ENCODE measurements around the gene ZCCHC18. TPM values are rescaled to one million over a fixed set of nuclear protein-coding genes. Genes with fewer than 3 reads are reported as not detected.
A peak's percentile ranks its signal among the peaks of the same experiment; 100 is the strongest.
"Not testable (repeated sequence)": the region's sequence is repeated elsewhere in the genome, so short reads cannot be mapped to it uniquely, and the experiment has no call there.

The ZCCHC18 gene
- 1.5 and 1.8 TPM in 2 replicates for total RNA-seq (2021)
- long read RNA-seq, partial matches to known transcripts = 0 of 10 reads
- long read RNA-seq, other reads (novel, unspliced or antisense) = 2 of 10 reads

- H2AK5ac ChIP-seq (ENCODE audit: insufficient read length, low read length) = no peak within 1 kb of the TSS
- peak; percentile 83 for DNase-seq
- no CpG with 5 or more reads among the region's 67 CpGs for WGBS (ENCODE audit: extremely low coverage, insufficient read length, low lambda C conversion rate)
- no peak within 1 kb of the TSS for H2BK5ac ChIP-seq (ENCODE audit: insufficient read length, low read length)
- peaks cover 9% of the 10 kb centered on the region for H3K27me3 Mint-ChIP-seq (ENCODE audit: low read depth)
- H2BK20ac ChIP-seq (ENCODE audit: low read depth, low read length, poor library complexity, severe bottlenecking) = no peak within 1 kb of the TSS
- H3K18ac ChIP-seq (ENCODE audit: insufficient read length, low read depth, low read length) = peak within 1 kb of the TSS; percentile 88
- no peak within 1 kb of the TSS for H4K91ac ChIP-seq (ENCODE audit: insufficient read length, low read depth, low read length)
- no peak within 1 kb of the TSS for H3K4ac ChIP-seq (ENCODE audit: low read depth, low read length)
- no peaks in the 10 kb centered on the region for H3K79me2 ChIP-seq (ENCODE audit: insufficient read depth, low read length)
- H4K20me1 ChIP-seq (ENCODE audit: control insufficient read depth, insufficient read depth, insufficient read length) = no peaks in the 10 kb centered on the region
- no peaks in the 10 kb centered on the region for H3K79me1 ChIP-seq (ENCODE audit: insufficient read depth, low read depth, low read length, poor library complexity, severe bottlenecking)
- peaks cover 13 to 20% of the 10 kb centered on the region in 2 experiments; a peak in 3 of 4 replicates for H3K4me1 Mint-ChIP-seq
- TF ChIP-seq, protein P1, sequence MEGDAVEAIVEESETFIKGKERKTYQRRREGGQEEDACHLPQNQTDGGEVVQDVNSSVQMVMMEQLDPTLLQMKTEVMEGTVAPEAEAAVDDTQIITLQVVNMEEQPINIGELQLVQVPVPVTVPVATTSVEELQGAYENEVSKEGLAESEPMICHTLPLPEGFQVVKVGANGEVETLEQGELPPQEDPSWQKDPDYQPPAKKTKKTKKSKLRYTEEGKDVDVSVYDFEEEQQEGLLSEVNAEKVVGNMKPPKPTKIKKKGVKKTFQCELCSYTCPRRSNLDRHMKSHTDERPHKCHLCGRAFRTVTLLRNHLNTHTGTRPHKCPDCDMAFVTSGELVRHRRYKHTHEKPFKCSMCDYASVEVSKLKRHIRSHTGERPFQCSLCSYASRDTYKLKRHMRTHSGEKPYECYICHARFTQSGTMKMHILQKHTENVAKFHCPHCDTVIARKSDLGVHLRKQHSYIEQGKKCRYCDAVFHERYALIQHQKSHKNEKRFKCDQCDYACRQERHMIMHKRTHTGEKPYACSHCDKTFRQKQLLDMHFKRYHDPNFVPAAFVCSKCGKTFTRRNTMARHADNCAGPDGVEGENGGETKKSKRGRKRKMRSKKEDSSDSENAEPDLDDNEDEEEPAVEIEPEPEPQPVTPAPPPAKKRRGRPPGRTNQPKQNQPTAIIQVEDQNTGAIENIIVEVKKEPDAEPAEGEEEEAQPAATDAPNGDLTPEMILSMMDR (conservative IDR thresholded peaks at IDR 0.05) = no peak
- H3K36me3 Mint-ChIP-seq (ENCODE audit: insufficient read depth in 1 of 3, low read depth in 3 of 3) = peaks cover 0 to 4% (median 0%) of the 10 kb centered on the region in 3 experiments; a peak in 3 of 7 replicates
- peak within 1 kb of the TSS; percentile 83 for H3K14ac ChIP-seq (ENCODE audit: insufficient read depth, low read length)
- peaks cover 6% of the 10 kb centered on the region for H3K9me3 ChIP-seq (ENCODE audit: control insufficient read depth, low read depth, low read length)
- no peak within 1 kb of the TSS for H2BK15ac ChIP-seq (ENCODE audit: low read depth, low read length)
- H4K8ac ChIP-seq (replicated peaks; ENCODE audit: insufficient read length, low read depth, low read length) = no peak within 1 kb of the TSS
- peak within 1 kb of the TSS; percentile 75 for H3K9ac ChIP-seq (ENCODE audit: extremely low read depth, insufficient read length, low read length)
- no peak within 1 kb of the TSS for H4K5ac ChIP-seq (ENCODE audit: insufficient read length, low read depth, low read length)
- peak within 1 kb of the TSS; percentile 80 to 97 for H3K4me3 Mint-ChIP-seq
- no peak within 1 kb of the TSS for H3T11ph ChIP-seq (ENCODE audit: low read length)
- peak within 1 kb of the TSS in 2 of 3 experiments; percentile 79 to 99; a peak in 5 of 7 replicates for H3K27ac Mint-ChIP-seq
- H3K23me2 ChIP-seq (ENCODE audit: insufficient read length, low read depth, low read length, poor library complexity, severe bottlenecking) = peaks cover 10% of the 10 kb centered on the region
- no peak within 1 kb of the TSS for H3K27ac ChIP-seq (ENCODE audit: insufficient read length, low read depth, low read length)
- peak within 1 kb of the TSS; percentile 63 for H2AFZ ChIP-seq (ENCODE audit: low read length)
- H3K56ac ChIP-seq (ENCODE audit: insufficient read length, low read depth, low read length) = no peak within 1 kb of the TSS
- H2BK120ac ChIP-seq (ENCODE audit: low read depth, low read length, poor library complexity, severe bottlenecking) = no peak within 1 kb of the TSS
- H3K4me1 ChIP-seq (ENCODE audit: insufficient read depth, low read length) = no peaks in the 10 kb centered on the region; the same call in 1 of the 2 replicates
- no peak within 1 kb of the TSS for H2BK12ac ChIP-seq (ENCODE audit: insufficient read length, low read depth, low read length)
- no peak within 1 kb of the TSS for H3K23ac ChIP-seq (ENCODE audit: insufficient read length, low read depth, low read length)
- peak within 1 kb of the TSS; percentile 98 for H3K4me2 ChIP-seq (ENCODE audit: insufficient read depth, insufficient read length, low read length)
- H3K9me3 Mint-ChIP-seq = peaks cover 2 to 54% of the 10 kb centered on the region in 2 experiments; a peak in 4 of 5 replicates
- H3K27me3 ChIP-seq (ENCODE audit: insufficient read depth, low read length) = no peaks in the 10 kb centered on the region
Observed at GRCh38 chrX:104112326-104112951, at the start of gene ZCCHC18. ZCCHC18 (plus strand) TSS chrX:104112523; CDS start chrX:104114112, 1,589 bp downstream.

GRCh38 chrX:104062636-104063035 is 49.7 kb upstream of the ZCCHC18 start:
- H3K23ac ChIP-seq (ENCODE audit: insufficient read length, low read depth, low read length); H4K91ac ChIP-seq (ENCODE audit: insufficient read length, low read depth, low read length); H3K27ac ChIP-seq (ENCODE audit: insufficient read length, low read depth, low read length); H3K4me1 ChIP-seq (ENCODE audit: insufficient read depth, low read length); H2BK120ac ChIP-seq (ENCODE audit: low read depth, low read length, poor library complexity, severe bottlenecking); H3K27me3 ChIP-seq (ENCODE audit: insufficient read depth, low read length); H3K79me2 ChIP-seq (ENCODE audit: insufficient read depth, low read length); H3K4me2 ChIP-seq (ENCODE audit: insufficient read depth, insufficient read length, low read length); H4K5ac ChIP-seq (ENCODE audit: insufficient read length, low read depth, low read length); H2BK15ac ChIP-seq (ENCODE audit: low read depth, low read length); DNase-seq; H3K18ac ChIP-seq (ENCODE audit: insufficient read length, low read depth, low read length); H3K79me1 ChIP-seq (ENCODE audit: insufficient read depth, low read depth, low read length, poor library complexity, severe bottlenecking); H3K9ac ChIP-seq (ENCODE audit: extremely low read depth, insufficient read length, low read length); H2BK5ac ChIP-seq (ENCODE audit: insufficient read length, low read length); H3T11ph ChIP-seq (ENCODE audit: low read length); H3K9me3 Mint-ChIP-seq; H3K56ac ChIP-seq (ENCODE audit: insufficient read length, low read depth, low read length); H3K27ac Mint-ChIP-seq; H3K23me2 ChIP-seq (ENCODE audit: insufficient read length, low read depth, low read length, poor library complexity, severe bottlenecking); H3K4me3 Mint-ChIP-seq; H3K27me3 Mint-ChIP-seq (ENCODE audit: low read depth); H3K9me3 ChIP-seq (ENCODE audit: control insufficient read depth, low read depth, low read length); H3K4ac ChIP-seq (ENCODE audit: low read depth, low read length); H3K4me1 Mint-ChIP-seq; H3K14ac ChIP-seq (ENCODE audit: insufficient read depth, low read length); H2BK20ac ChIP-seq (ENCODE audit: low read depth, low read length, poor library complexity, severe bottlenecking); H2AFZ ChIP-seq (ENCODE audit: low read length); H2AK5ac ChIP-seq (ENCODE audit: insufficient read length, low read length); H3K36me3 Mint-ChIP-seq (ENCODE audit: insufficient read depth in 1 of 3, low read depth in 3 of 3); H2BK12ac ChIP-seq (ENCODE audit: insufficient read length, low read depth, low read length); H4K20me1 ChIP-seq (ENCODE audit: control insufficient read depth, insufficient read depth, insufficient read length); H4K8ac ChIP-seq (replicated peaks; ENCODE audit: insufficient read length, low read depth, low read length): not testable (repeated sequence)
- WGBS (ENCODE audit: extremely low coverage, insufficient read length, low lambda C conversion rate) = no CpG with 5 or more reads among the region's 18 CpGs
